Liver (tissue), 9 donors: ENCODE results near the gene C17orf50. TPM values are rescaled to one million over a fixed set of nuclear protein-coding genes. Genes with fewer than 3 reads are reported as not detected.

ENCODE experiments used
- DNase-seq: peaks from one replicate; pipeline ENCODE4 v3.0.0-alpha.2; 2017; ENCODE audit warnings: low spot score
- H3K27ac ChIP-seq, 2 donors: one replicate each; pipeline ENCODE4 v1.7.0; 2013; ENCODE audit warnings: inconsistent platforms in 2 of 2, low read length in 2 of 2, control low read depth in 1 of 2, low read depth in 1 of 2, mild to moderate bottlenecking in 1 of 2
- H3K27me3 ChIP-seq, 4 donors: one replicate each; pipeline versions ENCODE4 v1.6.1 to v1.7.0; 2013; ENCODE audit warnings: low read length in 3 of 4, inconsistent platforms in 1 of 4, mild to moderate bottlenecking in 1 of 4, moderate library complexity in 1 of 4; ENCODE audit not compliant: control insufficient read depth in 4 of 4, insufficient read depth in 4 of 4
- H3K36me3 ChIP-seq, 4 donors: one replicate each; pipeline versions ENCODE4 v1.6.1 to v1.7.0; 2013; ENCODE audit warnings: low read length in 3 of 4, mild to moderate bottlenecking in 3 of 4, low read depth in 1 of 4, moderate library complexity in 1 of 4; ENCODE audit not compliant: control insufficient read depth in 4 of 4, insufficient read depth in 3 of 4
- H3K4me1 ChIP-seq, 4 donors: one replicate each; pipeline versions ENCODE4 v1.6.1 to v1.7.0; 2013; ENCODE audit warnings: low read length in 3 of 4, mild to moderate bottlenecking in 3 of 4, moderate library complexity in 1 of 4; ENCODE audit not compliant: control insufficient read depth in 4 of 4, insufficient read depth in 4 of 4
- H3K4me3 ChIP-seq, 3 donors: one replicate each; pipeline versions ENCODE4 v1.6.1 to v1.7.0; 2013; ENCODE audit warnings: low read length in 3 of 3, control low read depth in 1 of 3, low read depth in 1 of 3, mild to moderate bottlenecking in 1 of 3
- H3K9ac ChIP-seq, 2 donors: one replicate each; pipeline ENCODE4 v1.7.0; 2013; ENCODE audit warnings: low read length in 2 of 2, mild to moderate bottlenecking in 2 of 2, moderate library complexity in 2 of 2, control low read depth in 1 of 2, low read depth in 1 of 2
- H3K9me3 ChIP-seq, 4 donors: one replicate each; pipeline versions ENCODE4 v1.6.1 to v1.7.0; 2013; ENCODE audit warnings: low read length in 3 of 4; ENCODE audit not compliant: control insufficient read depth in 4 of 4
- EGR1 ChIP-seq, 2 donors: IDR thresholded peaks; 2 replicates each; pipeline ENCODE4 v1.6.1; 2016 to 2018; ENCODE audit warnings: antibody characterized with exemption in 2 of 2, low read depth in 2 of 2
- FOXA1 ChIP-seq: IDR thresholded peaks from 2 replicates; pipeline ENCODE4 v1.6.1; 2016; ENCODE audit warnings: antibody characterized with exemption
- FOXA2 ChIP-seq: IDR thresholded peaks from 2 replicates; pipeline ENCODE4 v1.6.1; 2016; ENCODE audit warnings: antibody characterized with exemption
- GABPA ChIP-seq, 2 donors: IDR thresholded peaks in 1 of 2; conservative IDR thresholded peaks in 1 of 2; 2 replicates each; pipeline ENCODE4 v1.6.1; 2016; ENCODE audit warnings: antibody characterized with exemption in 2 of 2, mild to moderate bottlenecking in 1 of 2, moderate library complexity in 1 of 2
- HNF4A ChIP-seq, 2 donors: conservative IDR thresholded peaks; 2 replicates each; pipeline ENCODE4 v1.6.1; 2016; ENCODE audit warnings: antibody characterized with exemption in 2 of 2, mild to moderate bottlenecking in 2 of 2
- HNF4G ChIP-seq: IDR thresholded peaks from 2 replicates; pipeline ENCODE4 v1.6.1; 2016; ENCODE audit warnings: antibody characterized with exemption
- JUND ChIP-seq, 2 donors: IDR thresholded peaks; 2 replicates each; pipeline ENCODE4 v1.6.1; 2016; ENCODE audit warnings: antibody characterized with exemption in 2 of 2
- NR2F2 ChIP-seq: IDR thresholded peaks from 2 replicates; pipeline ENCODE4 v1.6.1; 2016; ENCODE audit warnings: antibody characterized with exemption
- RAD21 ChIP-seq, 2 donors: IDR thresholded peaks; 2 replicates each; pipeline ENCODE4 v1.6.1; 2016; ENCODE audit warnings: antibody characterized with exemption in 2 of 2, mild to moderate bottlenecking in 2 of 2
- RXRA ChIP-seq, 2 donors: IDR thresholded peaks; 2 replicates each; pipeline ENCODE4 v1.6.1; 2017 to 2018; ENCODE audit warnings: antibody characterized with exemption in 2 of 2, mild to moderate bottlenecking in 1 of 2
- TAF1 ChIP-seq: conservative IDR thresholded peaks from 2 replicates; pipeline ENCODE4 v1.6.1; 2016; ENCODE audit warnings: antibody characterized with exemption, mild to moderate bottlenecking
- WGBS: extraction: QIAGEN DNeasy Blood & Tissue Kit; methylation state at CpG from one replicate; pipeline ENCODE4 v1.1.7; 2013; 5-methylcytosine and 5-hydroxymethylcytosine counted together
- polyA plus RNA-seq, 2 donors: library from polyadenylated mRNA; stranded (reverse) in 1 of 2; unstranded in 1 of 2; fragments of 200-250 nt in 1 of 2; fragments of >200 nt in 1 of 2; fragmentation: Nextera tagmentation in 1 of 2; extraction: Ambion mirVana in 1 of 2; gene quantifications; one replicate each; pipeline versions ENCODE4 v1.2.1 to v1.2.3, GENCODE V29; 2013 to 2015
- total RNA-seq, 2 donors: library from RNA; depleted of rRNA; stranded (reverse); fragments of >200 nt; gene quantifications; one replicate each; pipeline ENCODE4 v1.2.3, GENCODE V29; 2014
- TF ChIP-seq, protein P1 (sequence below): IDR thresholded peaks from 2 replicates; pipeline ENCODE4 v1.6.1; 2016; ENCODE audit warnings: antibody characterized with exemption
- TF ChIP-seq, protein P2 (sequence below): fragments of 150-350 bp; IDR thresholded peaks from 2 replicates; pipeline ENCODE4 v1.5.1; 2017; ENCODE audit warnings: improper control_type of control experiment, low read depth, low read length; ENCODE audit not compliant: missing input control
- donor health status: healthy.
- donor health status: healthy.
- donor health status: healthy.
- donor health status: healthy.
- donor health status: healthy.

Gene C17orf50
- total and polyA plus RNA-seq, 4 donors: not detected

DNA sequence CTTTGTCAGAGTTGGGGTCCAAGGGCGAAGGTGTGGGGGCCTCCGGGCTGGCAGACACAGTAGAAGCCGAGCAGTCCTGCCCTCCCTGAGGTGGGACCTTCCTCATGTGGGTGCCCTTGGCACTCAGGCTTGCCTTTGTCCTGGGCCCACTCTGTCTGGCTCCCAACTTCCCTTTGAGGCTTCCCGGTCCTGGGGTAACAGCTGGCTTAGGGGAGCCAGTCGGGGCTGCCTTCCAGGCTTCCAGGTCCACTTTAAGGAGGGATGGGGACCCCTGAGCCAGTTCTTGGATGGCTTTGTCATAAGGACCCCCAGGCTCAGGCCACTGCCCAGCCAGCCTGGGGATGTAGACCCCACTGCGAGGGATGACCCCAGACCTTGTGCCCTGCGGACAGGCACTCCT, 15.4 kb upstream of the C17orf50 start:
- DNase-seq: no peak
- Histone ChIP-seq H3K36me3 (no peaks in the 10 kb centered on the region), H3K27ac (no peak overlapping the region), H3K4me1 (peaks cover 2 to 13% (median 5%) of the 10 kb centered on the region in 4 donors), H3K27me3 (peaks cover 0 to 5% (median 3%) of the 10 kb centered on the region in 4 donors), H3K9me3 (no peaks in the 10 kb centered on the region), H3K9ac (no peak overlapping the region), H3K4me3 (no peak overlapping the region)
- TF ChIP-seq, protein P1, sequence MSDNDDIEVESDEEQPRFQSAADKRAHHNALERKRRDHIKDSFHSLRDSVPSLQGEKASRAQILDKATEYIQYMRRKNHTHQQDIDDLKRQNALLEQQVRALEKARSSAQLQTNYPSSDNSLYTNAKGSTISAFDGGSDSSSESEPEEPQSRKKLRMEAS: no peak
- no peak for TF ChIP-seq RXRA (IDR thresholded peaks at IDR 0.05)
- TF ChIP-seq EGR1 (IDR thresholded peaks at IDR 0.05; ENCODE audit: low read depth in 2 of 2): no peak
- no peak for TF ChIP-seq FOXA1
- no peak for TF ChIP-seq RAD21 (IDR thresholded peaks at IDR 0.05)
- no peak for TF ChIP-seq JUND (IDR thresholded peaks at IDR 0.05)
- no peak for TF ChIP-seq NR2F2
- no peak for TF ChIP-seq TAF1
- TF ChIP-seq FOXA2: no peak
- WGBS: 90% methylated on average over 7 of the region's 7 CpGs

DNA sequence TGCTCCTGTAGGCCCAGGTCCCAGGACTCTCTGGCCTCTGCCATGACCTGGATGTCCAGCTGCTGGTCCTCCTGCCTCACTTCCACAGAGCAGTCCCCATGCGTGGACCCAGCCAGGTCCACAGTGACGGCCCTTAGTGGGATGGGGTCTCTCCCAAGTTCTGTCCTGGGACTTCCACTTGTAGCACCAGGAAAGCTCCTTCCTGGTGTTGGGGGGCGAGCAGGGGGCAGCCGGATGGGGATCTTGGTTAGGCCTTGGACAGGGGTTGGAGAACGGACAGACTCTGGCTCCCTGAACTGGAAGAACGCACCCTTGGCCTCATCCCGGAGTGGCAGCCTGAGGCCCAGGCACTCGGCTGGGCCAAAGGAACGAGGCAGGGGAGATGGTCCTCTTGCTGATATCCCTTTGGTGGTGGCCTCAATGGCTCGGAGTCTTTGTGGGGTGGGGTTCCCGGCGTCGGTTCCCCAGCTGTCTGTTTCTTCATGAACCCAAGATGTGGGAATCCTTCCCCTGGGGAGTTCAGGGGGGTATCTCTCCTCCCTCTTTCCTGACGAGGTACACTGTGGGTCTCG, 14.9 kb upstream of the C17orf50 start:
- Histone ChIP-seq H3K4me1 (peaks cover 2 to 13% (median 5%) of the 10 kb centered on the region in 4 donors), H3K9ac (no peak overlapping the region), H3K9me3 (no peaks in the 10 kb centered on the region), H3K27ac (no peak overlapping the region), H3K36me3 (no peaks in the 10 kb centered on the region), H3K27me3 (peaks cover 0 to 5% (median 2%) of the 10 kb centered on the region in 4 donors), H3K4me3 (no peak overlapping the region)
- TF ChIP-seq HNF4A (conservative IDR thresholded peaks at IDR 0.05) (no peak), RXRA (IDR thresholded peaks at IDR 0.05) (no peak)
- DNase-seq: no peak
- WGBS: 88% methylated on average over 15 of the region's 15 CpGs

DNA sequence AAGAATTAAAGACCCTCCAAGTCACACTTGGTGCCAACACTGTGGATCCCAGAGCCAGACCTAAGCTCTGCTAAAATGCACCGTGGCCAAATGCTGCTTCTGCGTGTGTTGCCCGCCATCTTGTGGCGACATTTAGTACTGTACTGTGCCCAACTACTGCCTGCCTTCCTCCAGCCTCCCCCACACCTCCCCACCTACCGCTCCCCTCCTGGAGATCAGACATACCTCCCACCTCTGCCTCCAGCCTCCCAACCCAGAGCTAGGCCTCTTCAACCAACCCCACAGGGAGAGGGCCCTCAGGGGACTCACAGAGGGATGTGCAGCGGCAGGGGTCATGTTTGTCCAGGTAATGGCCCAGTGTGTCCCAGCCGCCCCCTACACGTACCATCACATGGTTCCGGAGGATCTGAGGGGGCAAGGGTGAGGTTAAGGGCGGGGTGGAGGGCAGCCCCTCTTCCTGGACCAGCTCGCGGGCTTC, 13.1 kb upstream of the C17orf50 start:
- H3K4me3 ChIP-seq: no peak overlapping the region
- TF ChIP-seq RAD21 (IDR thresholded peaks at IDR 0.05) (peak; percentile 98), HNF4G (no peak)
- TF ChIP-seq, protein P2, sequence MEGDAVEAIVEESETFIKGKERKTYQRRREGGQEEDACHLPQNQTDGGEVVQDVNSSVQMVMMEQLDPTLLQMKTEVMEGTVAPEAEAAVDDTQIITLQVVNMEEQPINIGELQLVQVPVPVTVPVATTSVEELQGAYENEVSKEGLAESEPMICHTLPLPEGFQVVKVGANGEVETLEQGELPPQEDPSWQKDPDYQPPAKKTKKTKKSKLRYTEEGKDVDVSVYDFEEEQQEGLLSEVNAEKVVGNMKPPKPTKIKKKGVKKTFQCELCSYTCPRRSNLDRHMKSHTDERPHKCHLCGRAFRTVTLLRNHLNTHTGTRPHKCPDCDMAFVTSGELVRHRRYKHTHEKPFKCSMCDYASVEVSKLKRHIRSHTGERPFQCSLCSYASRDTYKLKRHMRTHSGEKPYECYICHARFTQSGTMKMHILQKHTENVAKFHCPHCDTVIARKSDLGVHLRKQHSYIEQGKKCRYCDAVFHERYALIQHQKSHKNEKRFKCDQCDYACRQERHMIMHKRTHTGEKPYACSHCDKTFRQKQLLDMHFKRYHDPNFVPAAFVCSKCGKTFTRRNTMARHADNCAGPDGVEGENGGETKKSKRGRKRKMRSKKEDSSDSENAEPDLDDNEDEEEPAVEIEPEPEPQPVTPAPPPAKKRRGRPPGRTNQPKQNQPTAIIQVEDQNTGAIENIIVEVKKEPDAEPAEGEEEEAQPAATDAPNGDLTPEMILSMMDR: peak; percentile 93
- no peaks in the 10 kb centered on the region for H3K36me3 ChIP-seq
- WGBS: 22% methylated on average over 12 of the region's 12 CpGs
- H3K27ac ChIP-seq: no peak overlapping the region
- peak; percentile 80 for DNase-seq
- peaks cover 0 to 5% (median 0%) of the 10 kb centered on the region in 4 donors for H3K4me1 ChIP-seq
- no peak overlapping the region for H3K9ac ChIP-seq
- no peaks in the 10 kb centered on the region for H3K9me3 ChIP-seq
- H3K27me3 ChIP-seq: no peaks in the 10 kb centered on the region

DNA sequence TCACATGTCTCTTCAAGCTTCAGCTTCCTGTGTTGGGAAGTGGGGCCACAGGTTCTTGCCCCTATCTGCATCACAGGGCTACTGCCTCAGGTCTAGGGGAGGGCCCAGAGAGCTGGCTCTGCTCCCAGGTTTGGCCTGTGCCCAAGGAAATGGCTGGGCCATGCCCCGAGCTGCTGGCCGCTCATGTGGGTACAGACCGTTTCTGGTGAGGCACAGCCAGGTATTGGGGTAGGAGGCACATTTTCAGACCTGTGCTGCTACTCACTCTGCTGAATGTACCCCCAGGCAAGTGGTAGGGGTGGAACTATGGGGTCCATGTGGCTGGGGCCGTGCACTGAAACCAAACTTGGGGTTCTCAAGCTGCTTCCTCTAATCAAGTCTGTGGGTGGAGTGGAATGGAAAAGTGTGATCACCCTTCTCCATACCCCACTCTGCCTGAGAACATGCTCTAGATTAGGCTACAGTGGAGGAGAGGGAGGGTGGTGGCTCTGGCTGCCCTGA, 12.3 kb upstream of the C17orf50 start:
- no peaks in the 10 kb centered on the region for H3K36me3 ChIP-seq
- TF ChIP-seq RAD21 (IDR thresholded peaks at IDR 0.05): peak in 1 of 2 donors; percentile 42
- TF ChIP-seq GABPA (IDR thresholded peaks at IDR 0.05 in 1 of 2, conservative IDR thresholded peaks at IDR 0.05 in 1 of 2): no peak
- no peak for DNase-seq
- no peak overlapping the region for H3K27ac ChIP-seq
- no peak overlapping the region for H3K4me3 ChIP-seq
- H3K9ac ChIP-seq: no peak overlapping the region
- peaks cover 0 to 5% (median 0%) of the 10 kb centered on the region in 4 donors for H3K4me1 ChIP-seq
- no peaks in the 10 kb centered on the region for H3K27me3 ChIP-seq
- 23% methylated on average over 4 of the region's 4 CpGs for WGBS
- H3K9me3 ChIP-seq: no peaks in the 10 kb centered on the region
